Measurements from ENCODE around the gene GABRG3.

- TF ChIP-seq SUZ12 (IDR thresholded peaks at IDR 0.05; ENCODE audit: extremely low read depth, insufficient read depth, insufficient read length): no peak
- no peak for TF ChIP-seq YY1 (IDR thresholded peaks at IDR 0.05; ENCODE audit: insufficient read depth, insufficient read length)
- TF ChIP-seq ZNF274 (IDR thresholded peaks at IDR 0.05; ENCODE audit: low read depth, low read length): no peak
These were observed 264.2 kb downstream of the GABRG3 start for GRCh38 chr15:27235161-27235560.
